PC-3 (cell line): ENCODE data around the gene MYORG.

Experiments used
- CTCF ChIP-seq: fragments of 300-600 bp; sonication (generic); conservative IDR thresholded peaks from 2 replicates; pipeline ENCODE4 v1.5.1; 2017; ENCODE audit warnings: antibody characterized with exemption, low read depth, mild to moderate bottlenecking, low read length
- EZH2 ChIP-seq: fragments of 300-600 bp; sonication (generic); IDR thresholded peaks from one replicate; pipeline ENCODE4 v1.6.1; 2017; ENCODE audit warnings: antibody characterized with exemption, mild to moderate bottlenecking, low read length; ENCODE audit not compliant: unreplicated experiment
- EZH2phosphoT487 ChIP-seq: fragments of 300-600 bp; sonication (generic); IDR thresholded peaks from 2 replicates; pipeline ENCODE4 v1.6.1; 2018; ENCODE audit warnings: mild to moderate bottlenecking, antibody characterized with exemption, low read length, borderline replicate concordance

DNA sequence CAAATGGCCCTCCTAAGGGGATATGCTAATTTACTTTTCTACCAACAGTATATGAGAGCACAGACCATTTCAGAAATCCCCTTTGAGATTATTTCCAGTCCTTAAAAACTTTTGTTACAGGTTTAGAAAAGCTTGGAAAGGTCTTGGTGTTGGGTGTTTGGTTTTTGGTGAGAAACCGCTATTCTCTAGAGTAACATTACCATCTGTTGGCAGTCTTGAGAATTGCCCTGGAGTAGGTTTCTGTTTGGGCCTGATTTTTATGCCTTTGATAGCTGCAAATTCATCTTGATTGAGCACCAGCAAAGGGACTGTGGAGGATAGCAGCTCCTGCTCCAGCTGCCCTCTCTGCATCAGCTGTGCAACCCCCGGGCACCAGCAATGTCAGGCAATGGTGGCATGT is 39.3 kb downstream of the MYORG start:
- TF ChIP-seq CTCF (peak; percentile 44), EZH2 (no peak), EZH2phosphoT487 (no peak)
